HG03460 (cell line): ENCODE measurements around the gene GCHFR.

ENCODE experiments used
- ATAC-seq: cut with Tn5 transposase; IDR thresholded peaks from one replicate; pipeline ENCODE4 v1.9.1; 2021; ENCODE audit not compliant: unreplicated experiment

The GCHFR gene

GRCh38 chr15:40763801-40764628, at the start of gene GCHFR:
Gene GCHFR (plus strand): TSS chr15:40764068. CDS start chr15:40764181, 113 bp downstream.
- ATAC-seq = no peak

GRCh38 chr15:40714144-40714543, 49.7 kb upstream of the GCHFR start:
- ATAC-seq = no peak

- no peak for ATAC-seq
These were observed 47.7 kb upstream of the GCHFR start for GRCh38 chr15:40716165-40716564.

GRCh38 chr15:40721701-40722100, 42.2 kb upstream of the GCHFR start:
- ATAC-seq = no peak

- no peak for ATAC-seq
These were observed 41.5 kb upstream of the GCHFR start for GRCh38 chr15:40722354-40722753.

- ATAC-seq = no peak
These were observed 40.9 kb upstream of the GCHFR start for GRCh38 chr15:40722934-40723333.

- no peak for ATAC-seq
These were observed 39.9 kb upstream of the GCHFR start for GRCh38 chr15:40723919-40724318.

- no peak for ATAC-seq
These were observed 32.8 kb upstream of the GCHFR start for GRCh38 chr15:40731034-40731433.

GRCh38 chr15:40736575-40736974, 27.3 kb upstream of the GCHFR start:
- ATAC-seq = no peak

- no peak for ATAC-seq
These were observed 26.8 kb upstream of the GCHFR start for GRCh38 chr15:40737048-40737447.

GRCh38 chr15:40739047-40739446, 24.8 kb upstream of the GCHFR start:
- ATAC-seq = no peak

- no peak for ATAC-seq
These were observed 24.0 kb upstream of the GCHFR start for GRCh38 chr15:40739854-40740253.

- ATAC-seq = no peak
These were observed 20.4 kb upstream of the GCHFR start for GRCh38 chr15:40743485-40743901.

GRCh38 chr15:40743921-40744814, 19.7 kb upstream of the GCHFR start:
- no peak for ATAC-seq

GRCh38 chr15:40744815-40745152, 19.1 kb upstream of the GCHFR start:
- ATAC-seq = no peak

GRCh38 chr15:40746916-40747418, 16.9 kb upstream of the GCHFR start:
- ATAC-seq = no peak

- no peak for ATAC-seq
These were observed 15.9 kb upstream of the GCHFR start for GRCh38 chr15:40747685-40748631.

- no peak for ATAC-seq
These were observed 14.7 kb upstream of the GCHFR start for GRCh38 chr15:40749151-40749630.

- no peak for ATAC-seq
These were observed 13.0 kb upstream of the GCHFR start for GRCh38 chr15:40750885-40751284.

GRCh38 chr15:40751745-40752144, 12.1 kb upstream of the GCHFR start:
- ATAC-seq = no peak

- ATAC-seq = peak; percentile 19
These were observed 9.3 kb upstream of the GCHFR start for GRCh38 chr15:40754574-40754882.
